ENCODE data around the gene TASP1.
"Not testable (repeated sequence)": the region's sequence is repeated elsewhere in the genome, so short reads cannot be mapped to it uniquely, and the experiment has no call there.

TASP1 gene

GRCh38 chr20:13644010-13644409 lies 5.3 kb upstream of the TASP1 start:
- no peak for DNase-seq

GRCh38 chr20:13639150-13639497 lies 392 bp upstream of the TASP1 start:
- DNase-seq: no peak

- DNase-seq: no peak
Measured at GRCh38 chr20:13638162-13638495, 603 bp downstream of the TASP1 start.

GRCh38 chr20:13632431-13632830 lies 6.3 kb downstream of the TASP1 start:
- no peak for DNase-seq

GRCh38 chr20:13627525-13627924 lies 11.2 kb downstream of the TASP1 start:
- DNase-seq: not testable (repeated sequence)

- no peak for DNase-seq
Measured at GRCh38 chr20:13626724-13627123, 12.0 kb downstream of the TASP1 start.

- DNase-seq: no peak
Measured at GRCh38 chr20:13625304-13625979, 13.3 kb downstream of the TASP1 start.

GRCh38 chr20:13619415-13619814 lies 19.3 kb downstream of the TASP1 start:
- DNase-seq: not testable (repeated sequence)

- DNase-seq: not testable (repeated sequence)
Measured at GRCh38 chr20:13618456-13618855, 20.3 kb downstream of the TASP1 start.

GRCh38 chr20:13617585-13617984 lies 21.1 kb downstream of the TASP1 start:
- DNase-seq: not testable (repeated sequence)

GRCh38 chr20:13616713-13617112 lies 22.0 kb downstream of the TASP1 start:
- not testable (repeated sequence) for DNase-seq

- DNase-seq: no peak
Measured at GRCh38 chr20:13613917-13614316, 24.8 kb downstream of the TASP1 start.

GRCh38 chr20:13611611-13612125 lies 27.1 kb downstream of the TASP1 start:
- DNase-seq: no peak

- DNase-seq: no peak
Measured at GRCh38 chr20:13610184-13610583, 28.5 kb downstream of the TASP1 start.

GRCh38 chr20:13608066-13608465 lies 30.7 kb downstream of the TASP1 start:
- no peak for DNase-seq

GRCh38 chr20:13593423-13593822 lies 45.3 kb downstream of the TASP1 start:
- not testable (repeated sequence) for DNase-seq

- DNase-seq: no peak
Measured at GRCh38 chr20:13588049-13588448, 50.7 kb downstream of the TASP1 start.

- no peak for DNase-seq
Measured at GRCh38 chr20:13587370-13587769, 51.4 kb downstream of the TASP1 start.

- no peak for DNase-seq
Measured at GRCh38 chr20:13586133-13586532, 52.6 kb downstream of the TASP1 start.

- no peak for DNase-seq
Measured at GRCh38 chr20:13581451-13581850, 57.3 kb downstream of the TASP1 start.

GRCh38 chr20:13580707-13581106 lies 58.0 kb downstream of the TASP1 start:
- DNase-seq: no peak

- no peak for DNase-seq
Measured at GRCh38 chr20:13574071-13574470, 64.7 kb downstream of the TASP1 start.

GRCh38 chr20:13571662-13572061 lies 67.1 kb downstream of the TASP1 start:
- no peak for DNase-seq

GRCh38 chr20:13567663-13568062 lies 71.1 kb downstream of the TASP1 start:
- DNase-seq: no peak

GRCh38 chr20:13563854-13564253 lies 74.9 kb downstream of the TASP1 start:
- DNase-seq: no peak

Measured in NCI-H1092 treated with DMSO at 0.1 percent for 48 hours (cell line).